HCT116 (cell line): ENCODE results near the gene ARMH3.

Experiments
- CEBPB ChIP-seq: IDR thresholded peaks from 2 replicates; pipeline ENCODE4 v1.6.1; 2012; ENCODE audit warnings: low read depth
- EGR1 ChIP-seq: IDR thresholded peaks from 2 replicates; pipeline ENCODE4 v1.6.1; 2012; ENCODE audit warnings: low read depth
- EZH2 ChIP-seq: fragments of 200-600 bp; sonication (generic); IDR thresholded peaks from 2 replicates; pipeline ENCODE4 v1.6.1; 2017; ENCODE audit warnings: antibody characterized with exemption, mixed run types
- EZH2phosphoT487 ChIP-seq: fragments of 200-600 bp; IDR thresholded peaks from 2 replicates; pipeline ENCODE4 v1.6.1; 2018; ENCODE audit warnings: antibody characterized with exemption, borderline replicate concordance
- JUND ChIP-seq: IDR thresholded peaks from 2 replicates; pipeline ENCODE4 v1.6.1; 2012
- POLR2A ChIP-seq: IDR thresholded peaks from 2 replicates; pipeline ENCODE4 v1.7.0; 2011; ENCODE audit warnings: borderline replicate concordance; ENCODE audit not compliant: insufficient read depth, insufficient read length; ENCODE audit errors: extremely low read depth
- POLR2AphosphoS5 ChIP-seq: IDR thresholded peaks from 2 replicates; pipeline ENCODE4 v1.6.1; 2011; ENCODE audit warnings: mild to moderate bottlenecking, low read depth, low read length, moderate library complexity
- SIN3A ChIP-seq: IDR thresholded peaks from 2 replicates; pipeline ENCODE4 v1.6.1; 2012; ENCODE audit warnings: low read depth
- SP1 ChIP-seq: IDR thresholded peaks from 2 replicates; pipeline ENCODE4 v1.6.1; 2012; ENCODE audit warnings: low read depth
- TCF7L2 ChIP-seq: IDR thresholded peaks from 2 replicates; pipeline ENCODE4 v1.7.0; 2011; ENCODE audit warnings: borderline replicate concordance, inconsistent platforms; ENCODE audit not compliant: insufficient read depth, insufficient read length; ENCODE audit errors: extremely low read depth
- TF ChIP-seq, protein P1 (sequence below), 3 experiments: fragments of 200-600 bp in 1 of 3; sonication (generic) in 1 of 3; IDR thresholded peaks in 2 of 3; conservative IDR thresholded peaks in 1 of 3; 2 replicates each; pipeline ENCODE4 v1.5.1; 2012 to 2017; ENCODE audit warnings: low read depth in 2 of 3, low read length in 2 of 3, antibody characterized with exemption in 1 of 3, borderline replicate concordance in 1 of 3, control low read depth in 1 of 3, mild to moderate bottlenecking in 1 of 3, mixed read lengths in 1 of 3, mixed run types in 1 of 3, moderate library complexity in 1 of 3; ENCODE audit not compliant: insufficient read depth in 1 of 3
- TF ChIP-seq, protein P2 (sequence below): IDR thresholded peaks from 2 replicates; pipeline ENCODE4 v1.6.1; 2012

DNA sequence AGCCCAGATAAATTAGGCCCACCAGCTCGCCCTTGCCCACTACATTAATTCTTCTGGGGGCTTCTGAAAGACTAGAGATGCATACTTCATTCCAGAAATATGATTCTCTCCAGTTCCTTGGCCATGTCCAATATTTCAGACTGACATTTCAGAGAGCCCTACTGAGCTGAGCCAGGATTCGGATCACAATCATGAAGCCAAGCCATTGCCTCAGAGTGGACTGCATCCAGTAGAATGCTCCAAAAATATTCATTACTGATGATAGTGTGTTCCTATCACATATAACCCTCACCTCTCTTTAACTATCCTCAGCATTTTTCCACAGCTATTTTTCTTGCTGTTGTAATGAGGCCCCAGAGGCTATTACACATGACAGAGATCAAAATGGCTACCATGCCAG, 38.7 kb downstream of the ARMH3 start:
- TF ChIP-seq SIN3A: no peak
- no peak for TF ChIP-seq TCF7L2
- TF ChIP-seq, protein P1, sequence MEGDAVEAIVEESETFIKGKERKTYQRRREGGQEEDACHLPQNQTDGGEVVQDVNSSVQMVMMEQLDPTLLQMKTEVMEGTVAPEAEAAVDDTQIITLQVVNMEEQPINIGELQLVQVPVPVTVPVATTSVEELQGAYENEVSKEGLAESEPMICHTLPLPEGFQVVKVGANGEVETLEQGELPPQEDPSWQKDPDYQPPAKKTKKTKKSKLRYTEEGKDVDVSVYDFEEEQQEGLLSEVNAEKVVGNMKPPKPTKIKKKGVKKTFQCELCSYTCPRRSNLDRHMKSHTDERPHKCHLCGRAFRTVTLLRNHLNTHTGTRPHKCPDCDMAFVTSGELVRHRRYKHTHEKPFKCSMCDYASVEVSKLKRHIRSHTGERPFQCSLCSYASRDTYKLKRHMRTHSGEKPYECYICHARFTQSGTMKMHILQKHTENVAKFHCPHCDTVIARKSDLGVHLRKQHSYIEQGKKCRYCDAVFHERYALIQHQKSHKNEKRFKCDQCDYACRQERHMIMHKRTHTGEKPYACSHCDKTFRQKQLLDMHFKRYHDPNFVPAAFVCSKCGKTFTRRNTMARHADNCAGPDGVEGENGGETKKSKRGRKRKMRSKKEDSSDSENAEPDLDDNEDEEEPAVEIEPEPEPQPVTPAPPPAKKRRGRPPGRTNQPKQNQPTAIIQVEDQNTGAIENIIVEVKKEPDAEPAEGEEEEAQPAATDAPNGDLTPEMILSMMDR (IDR thresholded peaks at IDR 0.05 in 2 of 3, conservative IDR thresholded peaks at IDR 0.05 in 1 of 3; ENCODE audit: borderline replicate concordance in 1 of 3, insufficient read depth in 1 of 3, low read depth in 2 of 3, low read length in 2 of 3): no peak
- TF ChIP-seq POLR2A: no peak
- TF ChIP-seq EZH2: no peak
- TF ChIP-seq EZH2phosphoT487: no peak
- TF ChIP-seq CEBPB: no peak
- TF ChIP-seq, protein P2, sequence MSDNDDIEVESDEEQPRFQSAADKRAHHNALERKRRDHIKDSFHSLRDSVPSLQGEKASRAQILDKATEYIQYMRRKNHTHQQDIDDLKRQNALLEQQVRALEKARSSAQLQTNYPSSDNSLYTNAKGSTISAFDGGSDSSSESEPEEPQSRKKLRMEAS: no peak
- TF ChIP-seq SP1: no peak
- no peak for TF ChIP-seq JUND
- TF ChIP-seq EGR1: no peak
- no peak for TF ChIP-seq POLR2AphosphoS5
